HG03432 (cell line): Measurements from ENCODE around the gene MYL4.
"Not testable (repeated sequence)": the region's sequence is repeated elsewhere in the genome, so short reads cannot be mapped to it uniquely, and the experiment has no call there.

Source experiments
- ATAC-seq: cut with Tn5 transposase; IDR thresholded peaks from one replicate; pipeline ENCODE4 v1.9.1; 2021; ENCODE audit warnings: mild to moderate bottlenecking, moderate library complexity; ENCODE audit not compliant: unreplicated experiment

The MYL4 gene

GRCh38 chr17:47192554-47192953 lies 16.6 kb upstream of the MYL4 start:
- ATAC-seq = no peak

GRCh38 chr17:47193931-47194511 lies 15.1 kb upstream of the MYL4 start:
- ATAC-seq = no peak

- no peak for ATAC-seq
Observed at GRCh38 chr17:47197821-47198220, 11.3 kb upstream of the MYL4 start.

- no peak for ATAC-seq
Observed at GRCh38 chr17:47199627-47200324, 9.4 kb upstream of the MYL4 start.

- no peak for ATAC-seq
Observed at GRCh38 chr17:47200325-47200664, 8.9 kb upstream of the MYL4 start.

- ATAC-seq = no peak
Observed at GRCh38 chr17:47201166-47201565, 8.0 kb upstream of the MYL4 start.

- ATAC-seq = no peak
Observed at GRCh38 chr17:47203984-47204721, 5.0 kb upstream of the MYL4 start.

- peak; percentile 53 for ATAC-seq
Observed at GRCh38 chr17:47204722-47205418, 4.3 kb upstream of the MYL4 start.

- ATAC-seq = peak; percentile 59
Observed at GRCh38 chr17:47205419-47205963, 3.7 kb upstream of the MYL4 start.

GRCh38 chr17:47207143-47208067 lies 1.7 kb upstream of the MYL4 start:
- no peak for ATAC-seq

GRCh38 chr17:47209499-47209898 lies 351 bp downstream of the MYL4 start:
- ATAC-seq = no peak

- ATAC-seq = no peak
Observed at GRCh38 chr17:47210105-47210504, 957 bp downstream of the MYL4 start.

GRCh38 chr17:47210779-47211178 lies 1.6 kb downstream of the MYL4 start:
- ATAC-seq = no peak

- ATAC-seq = no peak
Observed at GRCh38 chr17:47212458-47212857, 3.3 kb downstream of the MYL4 start.

- no peak for ATAC-seq
Observed at GRCh38 chr17:47213540-47213939, 4.4 kb downstream of the MYL4 start.

- ATAC-seq = no peak
Observed at GRCh38 chr17:47214931-47215330, 5.8 kb downstream of the MYL4 start.

- ATAC-seq = not testable (repeated sequence)
Observed at GRCh38 chr17:47216821-47217220, 7.7 kb downstream of the MYL4 start.

GRCh38 chr17:47217279-47217678 lies 8.1 kb downstream of the MYL4 start:
- ATAC-seq = not testable (repeated sequence)

GRCh38 chr17:47218896-47219430 lies 9.8 kb downstream of the MYL4 start:
- no peak for ATAC-seq
